Stimulated activated CD4-positive, alpha-beta T cell treated with anti-CD3 and anti-CD28 coated beads, TNF-alpha, amount 100 ng/mL, for 4 hours (primary cell): ENCODE data around the gene KRTAP10-9.
"Not testable (repeated sequence)": the region's sequence is repeated elsewhere in the genome, so short reads cannot be mapped to it uniquely, and the experiment has no call there.

ENCODE experiments used
- DNase-seq, 3 experiments: peaks; one replicate each; pipeline ENCODE4 v3.0.0-alpha.2; 2020; ENCODE audit warnings: low read depth in 3 of 3

Gene KRTAP10-9

GRCh38 chr21:44626673-44627143 lies at the start of gene KRTAP10-9:
Gene KRTAP10-9 (plus strand): TSS chr21:44627093. CDS start chr21:44627172, 79 bp downstream.
- DNase-seq: no peak

DNA sequence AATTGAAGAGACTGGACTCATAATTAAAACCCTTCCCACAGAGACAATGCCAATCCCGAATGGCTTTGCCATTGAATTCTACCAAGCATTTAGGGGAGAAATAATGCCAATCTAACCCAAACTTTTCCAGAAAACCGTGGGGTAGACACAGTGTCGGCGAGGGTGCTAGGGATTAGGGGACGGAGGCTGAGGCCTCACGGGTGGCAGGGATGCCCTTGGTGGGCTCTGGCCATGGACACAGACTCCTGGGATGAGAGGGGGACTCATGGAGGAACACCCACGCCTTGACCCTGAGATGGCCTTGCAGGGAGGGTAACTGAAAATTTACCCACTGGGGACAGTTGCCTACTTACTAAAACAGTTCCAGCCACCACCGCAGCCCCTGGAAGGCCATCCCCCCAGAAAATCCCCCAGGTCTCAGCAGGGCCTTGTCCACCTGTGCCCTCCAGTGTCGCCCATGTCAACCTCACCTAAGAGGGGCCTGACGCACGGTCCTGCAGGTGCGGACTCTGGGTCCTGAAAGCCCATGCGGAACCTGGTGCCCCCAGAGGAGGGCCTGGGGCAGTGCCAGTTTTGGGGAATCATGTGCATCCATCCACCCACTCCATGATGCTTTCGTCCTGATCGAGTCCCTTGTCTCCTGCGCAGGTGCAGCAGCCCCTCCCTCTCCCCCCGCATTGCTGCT lies 48.4 kb upstream of the KRTAP10-9 start:
- no peak for DNase-seq

DNA sequence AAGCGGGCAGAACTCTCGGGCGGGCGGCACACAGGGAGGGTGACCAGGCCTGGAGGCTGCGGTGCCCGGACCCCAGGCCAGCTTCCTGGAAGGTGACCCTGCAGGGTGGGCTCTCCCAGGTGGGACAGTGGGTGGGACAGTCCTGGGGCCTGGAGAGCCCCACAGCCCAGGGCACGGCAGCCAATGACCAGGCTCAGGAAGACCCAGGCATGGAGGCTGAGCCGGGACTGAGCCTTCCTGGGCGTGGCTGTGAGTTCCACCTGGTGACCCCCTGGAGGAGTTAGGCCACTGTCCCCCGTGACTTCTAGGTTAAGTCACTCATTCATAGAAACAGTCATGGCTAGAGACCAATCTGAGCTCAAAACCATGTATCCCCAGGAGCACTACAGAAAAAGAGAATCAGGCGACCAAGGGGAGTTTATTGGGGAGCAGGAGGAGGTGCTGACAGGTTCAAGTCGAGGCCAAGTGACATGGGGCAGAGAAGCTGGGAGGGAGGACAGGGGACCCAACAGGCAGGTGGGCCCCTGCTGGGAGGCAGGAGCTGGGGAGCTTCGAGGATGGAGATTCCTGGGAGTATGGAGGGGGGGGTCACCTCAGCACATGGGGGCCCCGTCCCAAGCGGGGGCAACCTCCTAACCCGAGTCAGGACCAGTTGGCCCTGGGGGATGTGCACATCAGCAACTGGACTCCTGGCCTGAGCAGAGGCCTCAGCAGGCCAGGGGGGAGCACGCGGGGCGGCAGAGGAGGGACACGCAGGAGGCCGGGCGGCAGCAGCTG lies 47.6 kb upstream of the KRTAP10-9 start:
- no peak for DNase-seq

- no peak for DNase-seq
These were observed 47.1 kb upstream of the KRTAP10-9 start for GRCh38 chr21:44579833-44580144.

DNA sequence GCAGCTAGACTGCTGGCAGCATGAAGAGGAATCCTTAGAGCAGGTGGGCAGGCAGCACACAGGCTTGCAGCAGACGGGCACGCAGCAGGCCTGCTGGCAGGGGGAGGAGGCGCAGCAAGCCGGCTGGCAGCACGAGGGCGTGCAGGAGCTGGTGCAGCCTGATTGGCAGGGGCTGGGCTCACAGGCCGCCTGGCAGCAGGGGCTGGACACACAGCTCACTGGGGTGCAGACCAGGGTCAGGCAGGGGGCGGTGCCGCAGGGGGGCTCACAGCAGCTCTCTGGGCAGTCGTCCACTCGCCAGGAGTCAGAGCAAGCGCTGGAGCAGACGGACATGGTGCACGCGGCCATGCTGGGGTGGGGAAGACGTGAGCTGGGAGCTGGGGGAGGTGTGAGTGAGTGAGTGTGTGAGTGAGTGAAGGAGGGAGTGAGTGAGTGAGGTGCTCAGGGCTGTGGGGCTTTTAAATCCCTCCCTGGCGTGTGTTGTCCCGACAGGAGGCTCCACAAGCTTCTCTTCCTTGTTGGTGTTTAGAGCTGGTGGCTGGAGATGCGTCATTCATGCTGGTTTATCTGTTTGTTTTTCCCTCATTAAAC lies 46.6 kb upstream of the KRTAP10-9 start, which contains the start of gene KRTAP10-5:
Gene KRTAP10-5 (minus strand): TSS at position 374 of the 591 bp plus-strand sequence. CDS start 26 bp downstream, at position 348.
- not testable (repeated sequence) for DNase-seq

GRCh38 chr21:44581158-44581557 lies 45.7 kb upstream of the KRTAP10-9 start:
- DNase-seq: no peak

GRCh38 chr21:44582055-44582454 lies 44.8 kb upstream of the KRTAP10-9 start:
- no peak for DNase-seq

- no peak for DNase-seq
These were observed 43.6 kb upstream of the KRTAP10-9 start for GRCh38 chr21:44583089-44583799.

GRCh38 chr21:44583800-44584147 lies 43.1 kb upstream of the KRTAP10-9 start:
- DNase-seq: peak in 1 of 3 experiments; percentile 13

GRCh38 chr21:44585892-44586291 lies 41.0 kb upstream of the KRTAP10-9 start:
- no peak for DNase-seq

GRCh38 chr21:44589094-44589493 lies 37.8 kb upstream of the KRTAP10-9 start:
- no peak for DNase-seq

DNA sequence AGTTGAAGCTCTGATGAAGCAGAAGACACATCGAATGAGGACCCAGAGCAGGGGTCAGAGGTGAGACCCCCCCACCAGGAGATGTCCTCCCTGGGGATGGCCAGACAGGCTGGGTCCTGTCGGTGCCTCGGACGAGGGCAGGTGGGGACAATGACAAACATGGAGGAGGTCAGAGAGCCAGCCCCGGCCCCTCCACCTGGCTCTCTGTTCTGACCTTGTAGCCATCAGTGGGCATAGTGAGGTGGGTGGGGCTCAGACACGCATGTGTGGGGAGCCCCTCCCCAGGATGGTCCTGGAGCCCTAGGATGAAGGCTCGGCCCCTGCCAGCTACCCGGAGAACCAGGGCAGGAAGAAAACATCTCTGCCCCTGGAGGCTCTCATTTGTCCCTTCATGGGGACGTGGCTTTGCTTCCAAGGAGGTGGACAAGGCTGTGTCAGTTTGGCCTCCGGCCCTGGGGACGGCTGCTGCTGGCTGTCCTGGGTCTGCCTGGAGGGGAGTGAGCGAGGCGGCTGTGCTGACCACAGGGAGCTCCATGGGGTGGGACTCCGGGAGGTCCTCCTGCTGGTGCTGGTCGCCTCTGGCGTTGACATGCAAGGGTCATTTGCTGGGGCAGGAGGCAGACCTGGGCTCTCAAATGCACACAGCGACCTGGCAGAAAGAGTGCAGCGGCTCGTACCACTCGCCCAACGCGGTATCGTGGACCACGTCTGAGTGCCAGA lies 37.1 kb upstream of the KRTAP10-9 start:
- DNase-seq: no peak

DNA sequence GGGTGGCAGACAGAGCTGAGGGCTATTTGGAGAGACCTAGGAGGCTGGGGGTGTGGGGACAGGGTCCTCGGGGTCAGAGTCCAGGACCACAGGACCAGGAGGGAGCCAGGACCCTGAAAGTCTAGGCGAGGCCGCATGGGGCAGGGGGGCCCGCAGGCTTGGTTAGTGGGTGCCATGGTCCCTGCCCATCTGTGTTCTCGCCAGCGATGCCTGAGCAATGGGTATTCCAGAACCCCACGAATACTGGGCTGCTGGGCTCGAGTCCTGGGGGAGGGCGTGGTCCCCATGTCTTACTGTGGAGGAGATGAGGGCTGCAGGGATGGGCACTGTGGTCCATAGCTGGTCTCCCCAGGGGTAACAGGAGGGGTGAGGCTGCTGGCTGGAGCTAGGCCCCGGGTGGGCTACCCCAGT lies 36.6 kb upstream of the KRTAP10-9 start:
- DNase-seq: no peak

- DNase-seq: not testable (repeated sequence)
These were observed 35.7 kb upstream of the KRTAP10-9 start for GRCh38 chr21:44590897-44591800.

GRCh38 chr21:44591801-44592130 lies 35.1 kb upstream of the KRTAP10-9 start:
- DNase-seq: not testable (repeated sequence)

DNA sequence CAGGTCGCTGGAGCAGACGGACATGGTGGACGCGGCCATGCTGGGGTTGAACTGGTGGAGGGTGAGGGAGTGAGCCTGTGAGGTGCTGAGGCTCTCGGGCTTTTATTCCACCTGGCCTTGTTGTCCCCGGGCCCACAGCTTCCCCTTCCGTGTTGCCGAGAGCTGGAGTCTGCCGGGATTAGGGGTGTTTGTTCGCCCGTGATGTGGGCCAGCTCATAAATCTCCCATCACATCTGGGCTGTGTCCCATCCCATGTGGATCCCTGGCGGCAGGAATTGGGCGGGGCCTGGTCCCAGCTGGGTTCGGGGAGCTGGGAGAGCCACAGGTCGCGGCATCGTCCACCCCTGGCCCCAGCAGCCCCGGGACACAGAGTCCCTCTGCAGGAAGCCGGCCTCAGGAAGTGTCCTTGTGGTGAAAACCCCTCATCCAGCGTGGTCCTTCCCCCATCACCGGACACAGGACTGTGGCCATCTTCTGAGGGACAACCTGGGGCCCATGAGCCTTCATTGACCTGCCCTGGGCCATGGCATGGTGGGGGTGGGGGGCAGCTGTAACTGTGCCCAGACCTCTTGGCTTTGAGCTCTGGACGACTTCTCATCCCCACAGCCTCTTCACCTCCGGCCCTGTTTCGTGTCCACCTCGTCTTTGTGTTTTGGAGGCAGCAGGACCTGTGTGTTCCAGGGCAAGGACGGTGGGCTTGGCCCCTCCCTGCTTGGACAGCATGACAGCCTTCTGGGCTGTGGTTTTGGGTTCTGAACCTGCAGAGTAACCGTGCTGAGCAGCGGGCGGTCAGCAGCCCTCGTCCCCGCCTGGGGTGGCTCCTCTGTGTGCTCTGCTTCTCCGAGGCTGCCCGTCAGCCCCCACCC lies 34.2 kb upstream of the KRTAP10-9 start, which contains the start of gene KRTAP10-6:
Gene KRTAP10-6 (minus strand): TSS at position 60 of the 866 bp plus-strand sequence. CDS start 21 bp downstream, at position 39.
- no peak for DNase-seq

DNA sequence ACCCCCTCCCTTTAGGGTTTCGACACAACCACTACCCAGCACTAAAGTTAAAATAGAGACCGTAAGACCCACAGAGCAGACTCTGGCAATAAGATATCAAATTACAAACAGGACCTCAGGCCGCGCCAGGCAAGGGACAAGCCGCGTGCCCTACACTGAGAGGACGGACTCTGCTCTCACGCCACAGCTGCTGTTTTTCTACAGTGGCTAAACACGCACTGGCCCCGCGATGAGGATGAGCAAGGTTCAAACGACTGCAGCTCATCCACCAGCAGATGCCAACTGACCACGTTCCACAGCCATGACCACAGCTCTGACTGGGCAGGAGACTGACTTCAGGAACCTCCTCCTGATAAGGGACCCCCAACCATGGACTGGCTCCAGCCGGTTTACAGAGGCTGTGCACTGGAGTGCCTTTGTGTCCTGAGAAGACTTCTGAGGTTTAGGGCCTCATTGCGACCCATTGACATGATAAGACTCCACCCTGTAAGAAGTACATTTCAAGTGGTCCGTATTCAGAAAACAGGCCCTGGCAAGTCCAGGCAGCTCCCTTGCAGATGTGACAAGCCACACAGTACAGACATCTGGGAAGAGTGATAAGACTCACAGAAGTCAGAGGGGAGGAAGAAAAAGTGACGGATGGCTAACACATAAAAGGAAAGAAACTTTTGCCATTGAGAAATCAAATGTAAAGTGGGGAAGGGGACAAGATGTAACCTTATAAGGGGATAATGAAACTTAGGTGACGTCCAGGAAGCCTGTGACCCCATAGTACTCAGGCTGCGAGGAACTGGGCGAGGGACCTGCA lies 33.1 kb upstream of the KRTAP10-9 start:
- no peak for DNase-seq

GRCh38 chr21:44594406-44594916 lies 32.4 kb upstream of the KRTAP10-9 start:
- no peak for DNase-seq
